Measurements from ENCODE around the gene MALRD1. TPM values are rescaled to one million over a fixed set of nuclear protein-coding genes. Genes with fewer than 3 reads are reported as not detected.

Gene MALRD1
- total RNA-seq, 1 donor from 2014 or later = 0.11 TPM

GRCh38 chr10:19154375-19154774, 105.8 kb downstream of the MALRD1 start:
- no peak overlapping the region for H3K4me3 ChIP-seq
- Mint-ChIP-seq H3K27me3 (ENCODE audit: insufficient read depth, low read depth) (no peaks in the 10 kb centered on the region), H3K4me3 (no peak overlapping the region), H3K36me3 (no peaks in the 10 kb centered on the region), H3K27ac (no peak overlapping the region), H3K9me3 (no peaks in the 10 kb centered on the region), H3K4me1 (no peaks in the 10 kb centered on the region)
- no peaks in the 10 kb centered on the region for H3K79me2 ChIP-seq (ENCODE audit: low read depth)
- H3K4me2 ChIP-seq = no peak overlapping the region
- TF ChIP-seq EZH2 (IDR thresholded peaks at IDR 0.05) (no peak), EZH2phosphoT487 (IDR thresholded peaks at IDR 0.05) (no peak), CTCF (IDR thresholded peaks at IDR 0.05) (no peak)
- H3K27ac ChIP-seq = no peak overlapping the region
- no peaks in the 10 kb centered on the region for H4K20me1 ChIP-seq (ENCODE audit: low read depth)
- no peaks in the 10 kb centered on the region for H3K4me1 ChIP-seq
- H3F3A ChIP-seq (ENCODE audit: low read depth) = no peaks in the 10 kb centered on the region
- H3K9ac ChIP-seq = no peak overlapping the region
- no peak overlapping the region for H2AFZ ChIP-seq (replicated peaks)
- no peak for DNase-seq (ENCODE audit: low spot score)
- no peaks in the 10 kb centered on the region for H3K9me3 ChIP-seq (ENCODE audit: low read depth)
- no peaks in the 10 kb centered on the region for H3K36me3 ChIP-seq
- H3K27me3 ChIP-seq = no peaks in the 10 kb centered on the region

GRCh38 chr10:19158358-19158757, 109.8 kb downstream of the MALRD1 start:
- Histone ChIP-seq H3F3A (ENCODE audit: low read depth) (no peaks in the 10 kb centered on the region), H3K27ac (no peak overlapping the region), H3K79me2 (ENCODE audit: low read depth) (no peaks in the 10 kb centered on the region), H3K4me2 (no peak overlapping the region), H3K27me3 (no peaks in the 10 kb centered on the region), H3K36me3 (no peaks in the 10 kb centered on the region), H3K9ac (no peak overlapping the region), H3K9me3 (ENCODE audit: low read depth) (no peaks in the 10 kb centered on the region), H2AFZ (replicated peaks) (no peak overlapping the region), H3K4me3 (no peak overlapping the region), H4K20me1 (ENCODE audit: low read depth) (no peaks in the 10 kb centered on the region), H3K4me1 (no peaks in the 10 kb centered on the region)
- Mint-ChIP-seq H3K27ac (no peak overlapping the region), H3K27me3 (ENCODE audit: insufficient read depth, low read depth) (no peaks in the 10 kb centered on the region), H3K4me1 (no peaks in the 10 kb centered on the region), H3K4me3 (no peak overlapping the region), H3K36me3 (no peaks in the 10 kb centered on the region), H3K9me3 (no peaks in the 10 kb centered on the region)
- TF ChIP-seq CTCF (IDR thresholded peaks at IDR 0.05) (no peak), EZH2phosphoT487 (IDR thresholded peaks at IDR 0.05) (no peak), EZH2 (IDR thresholded peaks at IDR 0.05) (no peak)
- no peak for DNase-seq (ENCODE audit: low spot score)

GRCh38 chr10:19158870-19159269, 110.3 kb downstream of the MALRD1 start:
- Mint-ChIP-seq H3K36me3 (no peaks in the 10 kb centered on the region), H3K4me3 (no peak overlapping the region), H3K4me1 (no peaks in the 10 kb centered on the region), H3K9me3 (no peaks in the 10 kb centered on the region), H3K27me3 (ENCODE audit: insufficient read depth, low read depth) (no peaks in the 10 kb centered on the region), H3K27ac (no peak overlapping the region)
- no peak for TF ChIP-seq EZH2phosphoT487 (IDR thresholded peaks at IDR 0.05)
- TF ChIP-seq EZH2 (IDR thresholded peaks at IDR 0.05) = no peak
- no peak for TF ChIP-seq CTCF (IDR thresholded peaks at IDR 0.05)
- no peaks in the 10 kb centered on the region for H3F3A ChIP-seq (ENCODE audit: low read depth)
- H3K36me3 ChIP-seq = no peaks in the 10 kb centered on the region
- H3K79me2 ChIP-seq (ENCODE audit: low read depth) = no peaks in the 10 kb centered on the region
- no peak overlapping the region for H3K4me2 ChIP-seq
- H2AFZ ChIP-seq (replicated peaks) = no peak overlapping the region
- H4K20me1 ChIP-seq (ENCODE audit: low read depth) = no peaks in the 10 kb centered on the region
- H3K27ac ChIP-seq = no peak overlapping the region
- H3K4me1 ChIP-seq = no peaks in the 10 kb centered on the region
- H3K9me3 ChIP-seq (ENCODE audit: low read depth) = no peaks in the 10 kb centered on the region
- no peak overlapping the region for H3K4me3 ChIP-seq
- no peak for DNase-seq (ENCODE audit: low spot score)
- no peaks in the 10 kb centered on the region for H3K27me3 ChIP-seq
- no peak overlapping the region for H3K9ac ChIP-seq

Data from neural progenitor cell (in vitro differentiated cells).